GM18909 (cell line): ENCODE data around the gene ZNF765.
"Not testable (repeated sequence)": the region's sequence is repeated elsewhere in the genome, so short reads cannot be mapped to it uniquely, and the experiment has no call there.

Source experiments
- ATAC-seq: cut with Tn5 transposase; IDR thresholded peaks from one replicate; pipeline ENCODE4 v1.9.1; 2021; ENCODE audit warnings: mild to moderate bottlenecking; ENCODE audit not compliant: unreplicated experiment, poor library complexity

The ZNF765 gene

GRCh38 chr19:53475470-53475869 lies 80.5 kb downstream of the ZNF765 start:
- not testable (repeated sequence) for ATAC-seq
